A549 (cell line): ENCODE measurements around the gene DNAH8. TPM values are rescaled to one million over a fixed set of nuclear protein-coding genes. Genes with fewer than 3 reads are reported as not detected.

Experiments used
- ATAC-seq, 2 experiments: fragments of 200-7000 bp in 1 of 2; fragments of >200 bp in 1 of 2; cut with Nextera tagmentation in 1 of 2; cut with Tn5 transposase in 1 of 2; 3 replicates each; pipeline versions ENCODE4 v1.8.0 to v1.9.1; 2018 to 2020; ENCODE audit warnings: mild to moderate bottlenecking in 1 of 2, moderate library complexity in 1 of 2
- CTCF ChIA-PET: fragments of 300-600 bp; sonication (Branson Sonifier 250); formaldehyde crosslinking; extraction: SDS; loops from one replicate; lab custom pipeline; 2021; ENCODE audit warnings: antibody characterized with exemption, inconsistent platforms; lab: Yijun Ruan, JAX
- POLR2A ChIA-PET: fragments of 350-600 bp; formaldehyde crosslinking; extraction: SDS; loops from one replicate; lab custom pipeline; 2021; ENCODE audit warnings: antibody characterized with exemption, inconsistent platforms; lab: Yijun Ruan, JAX
- DNase-seq, 2 experiments: peaks; one replicate each; pipeline versions ENCODE4 v3.0.0 to v3.0.0-alpha.2; 2011 to 2016; ENCODE audit warnings: low read depth in 1 of 2, low spot score in 1 of 2
- FAIRE-seq: peaks from 2 replicates; lab custom pipeline; 2011; peaks lifted over from hg19 to GRCh38; lab: Jason Lieb, UNC
- H3K27ac ChIP-seq, 2 experiments: fragments of >200 bp; sonication (Bioruptor Twin); formaldehyde crosslinking; 3 replicates each; pipeline ENCODE4 v1.5.1; 2016 to 2017
- H3K4me1 ChIP-seq: fragments of >200 bp; sonication (Bioruptor Twin); formaldehyde crosslinking; 3 replicates; pipeline ENCODE4 v1.6.1; 2016
- H3K4me2 ChIP-seq: fragments of >200 bp; sonication (Bioruptor Twin); formaldehyde crosslinking; 3 replicates; pipeline ENCODE4 v1.6.1; 2016
- H3K4me3 ChIP-seq: fragments of >200 bp; sonication (Bioruptor Twin); formaldehyde crosslinking; 3 replicates; pipeline ENCODE4 v1.5.1; 2016
- H3K9me3 ChIP-seq: fragments of >200 bp; sonication (Bioruptor Twin); formaldehyde crosslinking; 3 replicates; pipeline ENCODE4 v1.6.1; 2016
- BCL3 ChIP-seq: fragments of >200 bp; sonication (Bioruptor Twin); formaldehyde crosslinking; IDR thresholded peaks from 3 replicates; pipeline ENCODE4 v1.6.1; 2016
- CBX2 ChIP-seq: fragments of 200-600 bp; sonication (generic); IDR thresholded peaks from 2 replicates; pipeline ENCODE4 v1.6.1; 2016; ENCODE audit warnings: low read depth, mild to moderate bottlenecking, borderline replicate concordance
- CEBPB ChIP-seq, 2 experiments: fragments of >200 bp in 1 of 2; sonication (Bioruptor Twin) in 1 of 2; formaldehyde crosslinking in 1 of 2; IDR thresholded peaks; 2 replicates each; pipeline ENCODE4 v1.6.1; 2012 to 2016
- CHD4 ChIP-seq: fragments of 200-600 bp; sonication (generic); IDR thresholded peaks from 2 replicates; pipeline ENCODE4 v1.6.1; 2016; ENCODE audit warnings: antibody characterized with exemption, mild to moderate bottlenecking, borderline replicate concordance
- EHMT2 ChIP-seq: fragments of 200-600 bp; sonication (generic); IDR thresholded peaks from 2 replicates; pipeline ENCODE4 v1.6.1; 2016; ENCODE audit warnings: antibody characterized with exemption, low read depth, mild to moderate bottlenecking, moderate library complexity
- EP300 ChIP-seq, 2 experiments: fragments of >200 bp; sonication (Bioruptor Twin); formaldehyde crosslinking; IDR thresholded peaks; 2 replicates in 1 of 2; 3 replicates in 1 of 2; pipeline ENCODE4 v1.6.1; 2016 to 2017
- FOSB ChIP-seq: fragments of 250-450 bp; sonication (Bioruptor Pico); IDR thresholded peaks from 2 replicates; pipeline ENCODE4 v1.5.0; 2020; ENCODE audit warnings: mild to moderate bottlenecking, moderate library complexity
- FOSL2 ChIP-seq, 2 experiments: fragments of 450-650 bp in 1 of 2; fragments of >200 bp in 1 of 2; sonication (Bioruptor Twin) in 1 of 2; formaldehyde crosslinking; IDR thresholded peaks; 2 replicates each; pipeline versions ENCODE4 v1.5.0 to v1.6.1; 2016 to 2020; ENCODE audit warnings: mild to moderate bottlenecking in 1 of 2, moderate library complexity in 1 of 2
- GATA3 ChIP-seq: IDR thresholded peaks from 2 replicates; pipeline ENCODE4 v1.6.1; 2012; ENCODE audit warnings: borderline replicate concordance
- HES2 ChIP-seq: fragments of >200 bp; sonication (Bioruptor Twin); formaldehyde crosslinking; IDR thresholded peaks from 2 replicates; pipeline ENCODE4 v1.6.1; 2016
- HEYL ChIP-seq: fragments of 250-450 bp; sonication (Bioruptor Pico); IDR thresholded peaks from 2 replicates; pipeline ENCODE4 v1.8.0; 2021; ENCODE audit warnings: mild to moderate bottlenecking, moderate library complexity
- HMGXB4 ChIP-seq: fragments of 250-450 bp; sonication (Bioruptor Pico); IDR thresholded peaks from 2 replicates; pipeline ENCODE4 v1.5.0; 2021; ENCODE audit warnings: mild to moderate bottlenecking, moderate library complexity, borderline replicate concordance
- HOXA7 ChIP-seq: fragments of 250-450 bp; sonication (Bioruptor Pico); IDR thresholded peaks from 2 replicates; pipeline ENCODE4 v1.5.0; 2020; ENCODE audit warnings: mild to moderate bottlenecking, moderate library complexity
- JUN ChIP-seq, 2 experiments: fragments of >200 bp; sonication (Bioruptor Twin); formaldehyde crosslinking; IDR thresholded peaks; 2 replicates in 1 of 2; 3 replicates in 1 of 2; pipeline ENCODE4 v1.6.1; 2016 to 2017
- JUNB ChIP-seq: fragments of >200 bp; sonication (Bioruptor Twin); formaldehyde crosslinking; IDR thresholded peaks from 2 replicates; pipeline ENCODE4 v1.6.1; 2016
- KDM1A ChIP-seq: fragments of 200-600 bp; sonication (generic); IDR thresholded peaks from 2 replicates; pipeline ENCODE4 v1.6.1; 2016; ENCODE audit warnings: low read depth, mild to moderate bottlenecking
- MAFK ChIP-seq: fragments of 450-650 bp; IDR thresholded peaks from 2 replicates; pipeline ENCODE4 v1.6.1; 2014; ENCODE audit not compliant: partially characterized antibody
- MYC ChIP-seq: IDR thresholded peaks from 2 replicates; pipeline ENCODE4 v1.6.1; 2012; ENCODE audit warnings: mild to moderate bottlenecking, inconsistent platforms, low read length, improper control_type of control experiment, borderline replicate concordance
- NR3C1 ChIP-seq: fragments of >200 bp; sonication (Bioruptor Twin); formaldehyde crosslinking; IDR thresholded peaks from 3 replicates; pipeline ENCODE4 v1.6.1; 2017
- RAD21 ChIP-seq, 2 experiments: fragments of >200 bp in 1 of 2; sonication (Bioruptor Twin) in 1 of 2; formaldehyde crosslinking in 1 of 2; IDR thresholded peaks in 1 of 2; conservative IDR thresholded peaks in 1 of 2; 2 replicates in 1 of 2; 3 replicates in 1 of 2; pipeline ENCODE4 v1.6.1; 2012 to 2018; ENCODE audit warnings: inconsistent platforms in 1 of 2
- RARB ChIP-seq: fragments of 250-450 bp; sonication (Bioruptor Pico); IDR thresholded peaks from 2 replicates; pipeline ENCODE4 v1.8.0; 2021; ENCODE audit warnings: mild to moderate bottlenecking, moderate library complexity
- RCOR1 ChIP-seq: fragments of 150-350 bp; IDR thresholded peaks from 2 replicates; pipeline ENCODE4 v1.6.1; 2014; ENCODE audit warnings: antibody characterized with exemption, low read length, low read depth
- SMC3 ChIP-seq: fragments of >200 bp; sonication (Bioruptor Twin); formaldehyde crosslinking; IDR thresholded peaks from 3 replicates; pipeline ENCODE4 v1.6.1; 2018; ENCODE audit warnings: inconsistent platforms
- SREBF2 ChIP-seq: fragments of 450-650 bp; IDR thresholded peaks from 2 replicates; pipeline ENCODE4 v1.6.1; 2014; ENCODE audit warnings: mild to moderate bottlenecking, moderate library complexity
- TFCP2L1 ChIP-seq: fragments of 250-450 bp; sonication (Bioruptor Pico); IDR thresholded peaks from 2 replicates; pipeline ENCODE4 v1.5.0; 2021; ENCODE audit warnings: mild to moderate bottlenecking
- WGBS: methylation state at CpG from one replicate; pipeline ENCODE4 v1.1.6; 2017; ENCODE audit errors: missing lambda C conversion rate; 5-methylcytosine and 5-hydroxymethylcytosine counted together
- polyA plus RNA-seq, 4 experiments: library from polyadenylated mRNA; depleted of rRNA in 3 of 4; stranded (reverse); fragments of >200 nt; fragmentation: RNase III in 1 of 4; extraction: RNeasy Plus Mini Kit Qiagen cat#74134 plus additional on column Dnase treatment in 1 of 4; gene quantifications; 2 replicates in 3 of 4; 3 replicates in 1 of 4; pipeline ENCODE4 v1.2.3, GENCODE V29; 2011 to 2017
- TF ChIP-seq, protein P1 (sequence below): IDR thresholded peaks from 2 replicates; pipeline ENCODE4 v1.6.1; 2012

DNAH8 gene
- polyA plus RNA-seq, 2 of the 4 experiments (the other 2 are of a cell fraction) = not detected

DNA sequence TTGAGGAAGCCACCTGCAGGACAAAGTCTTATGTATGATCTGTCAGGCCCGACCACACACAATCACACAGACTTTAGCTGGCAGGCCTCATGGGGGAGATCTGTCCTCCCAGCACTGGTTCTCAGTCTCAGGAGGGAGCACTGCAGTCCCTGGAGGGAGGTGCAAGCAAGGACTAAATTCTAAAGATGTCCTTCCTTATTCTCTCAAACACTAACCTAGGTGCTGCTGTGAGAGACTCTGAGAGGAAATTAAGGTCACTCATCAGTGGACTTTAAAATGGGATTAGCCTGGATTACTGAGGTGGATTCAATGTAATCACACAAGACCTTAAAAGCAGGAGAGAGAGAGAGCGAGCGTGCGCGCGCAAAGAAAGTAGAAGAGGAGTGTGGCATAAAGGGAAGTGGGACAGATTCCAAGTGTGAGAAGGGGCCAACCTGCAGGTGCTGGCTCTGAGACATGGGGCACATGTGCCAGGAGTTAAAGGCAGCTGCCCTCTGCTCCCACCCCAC, 26.5 kb upstream of the DNAH8 start:
- CTCF ChIA-PET = no interaction called here
- WGBS = 85% methylated on average over 6 of the region's 6 CpGs
- no peak for TF ChIP-seq RAD21 (conservative IDR thresholded peaks at IDR 0.05 in 1 of 2, IDR thresholded peaks at IDR 0.05 in 1 of 2)
- TF ChIP-seq RARB (CRISPR knock-in tag) = no peak
- TF ChIP-seq MAFK = no peak
- TF ChIP-seq SMC3 = no peak
- no peak for TF ChIP-seq KDM1A
- no peak for TF ChIP-seq CBX2
- TF ChIP-seq HES2 = no peak
- Histone ChIP-seq H3K4me2 (no peak overlapping the region), H3K9me3 (no peaks in the 10 kb centered on the region), H3K4me1 (no peaks in the 10 kb centered on the region), H3K27ac (no peak overlapping the region), H3K4me3 (no peak overlapping the region)
- POLR2A ChIA-PET = no interaction called here
- DNase-seq (no peak), FAIRE-seq (no peak), ATAC-seq (no peak)

GRCh38 chr6:38695227-38695900, 19.7 kb upstream of the DNAH8 start:
- Histone ChIP-seq H3K9me3 (no peaks in the 10 kb centered on the region), H3K4me3 (no peak overlapping the region), H3K4me1 (no peaks in the 10 kb centered on the region), H3K4me2 (no peak overlapping the region), H3K27ac (no peak overlapping the region)
- ChIA-PET CTCF (no interaction called here), POLR2A (no interaction called here)
- TF ChIP-seq MYC (no peak), TFCP2L1 (no peak), NR3C1 (no peak), RAD21 (conservative IDR thresholded peaks at IDR 0.05 in 1 of 2, IDR thresholded peaks at IDR 0.05 in 1 of 2) (no peak), SREBF2 (no peak), MAFK (no peak), CEBPB (IDR thresholded peaks at IDR 0.05) (no peak), EHMT2 (no peak), HMGXB4 (CRISPR knock-in tag) (no peak)
- TF ChIP-seq, protein P1, sequence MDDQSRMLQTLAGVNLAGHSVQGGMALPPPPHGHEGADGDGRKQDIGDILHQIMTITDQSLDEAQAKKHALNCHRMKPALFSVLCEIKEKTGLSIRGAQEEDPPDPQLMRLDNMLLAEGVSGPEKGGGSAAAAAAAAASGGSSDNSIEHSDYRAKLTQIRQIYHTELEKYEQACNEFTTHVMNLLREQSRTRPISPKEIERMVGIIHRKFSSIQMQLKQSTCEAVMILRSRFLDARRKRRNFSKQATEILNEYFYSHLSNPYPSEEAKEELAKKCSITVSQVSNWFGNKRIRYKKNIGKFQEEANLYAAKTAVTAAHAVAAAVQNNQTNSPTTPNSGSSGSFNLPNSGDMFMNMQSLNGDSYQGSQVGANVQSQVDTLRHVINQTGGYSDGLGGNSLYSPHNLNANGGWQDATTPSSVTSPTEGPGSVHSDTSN = no peak
- DNase-seq (no peak), FAIRE-seq (no peak), ATAC-seq (no peak)
- 89% methylated on average over 2 of the region's 2 CpGs for WGBS

DNA sequence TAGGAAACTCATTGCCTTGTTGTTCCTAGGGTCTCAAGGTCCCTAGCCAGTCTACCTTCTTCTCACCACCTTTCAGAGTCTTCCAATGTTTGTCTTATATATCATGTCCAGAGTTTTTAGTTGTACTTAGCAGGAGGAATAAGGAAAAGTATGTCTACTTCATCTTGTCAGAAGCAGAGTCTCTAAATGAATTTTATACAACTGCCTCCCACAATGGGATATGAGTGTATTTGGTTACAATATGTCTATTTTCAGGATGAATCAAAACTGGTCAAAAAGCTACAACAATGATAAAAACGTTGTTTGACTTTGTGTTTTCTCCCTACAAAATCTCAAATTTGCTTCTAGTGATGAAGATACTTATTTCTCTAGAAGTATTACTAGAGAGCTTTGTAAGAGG, 19.2 kb upstream of the DNAH8 start:
- POLR2A ChIA-PET = no interaction called here
- ATAC-seq = no peak
- FAIRE-seq = no peak
- DNase-seq = no peak
- CTCF ChIA-PET = no interaction called here
- no peak overlapping the region for H3K4me3 ChIP-seq
- H3K27ac ChIP-seq = no peak overlapping the region
- no peaks in the 10 kb centered on the region for H3K9me3 ChIP-seq
- no peak overlapping the region for H3K4me2 ChIP-seq
- WGBS = 62% methylated on average over 1 of the region's 1 CpG
- H3K4me1 ChIP-seq = no peaks in the 10 kb centered on the region
- TF ChIP-seq FOSB (CRISPR knock-in tag) = no peak
- TF ChIP-seq RCOR1 = no peak
- TF ChIP-seq BCL3 = no peak
- no peak for TF ChIP-seq CHD4
- TF ChIP-seq HOXA7 (CRISPR knock-in tag) = no peak
- TF ChIP-seq JUNB = no peak
- TF ChIP-seq, protein P1 = no peak
- no peak for TF ChIP-seq JUN (IDR thresholded peaks at IDR 0.05)
- no peak for TF ChIP-seq FOSL2 (IDR thresholded peaks at IDR 0.05)
- TF ChIP-seq FOSL2 (CRISPR knock-in tag; IDR thresholded peaks at IDR 0.05) = no peak
- TF ChIP-seq EP300 (IDR thresholded peaks at IDR 0.05) = no peak
- no peak for TF ChIP-seq HEYL (CRISPR knock-in tag)
- no peak for TF ChIP-seq NR3C1
- TF ChIP-seq RARB (CRISPR knock-in tag) = no peak
- no peak for TF ChIP-seq SMC3
- TF ChIP-seq HES2 = no peak
- TF ChIP-seq GATA3 = no peak
